Liver (tissue), 9 donors: Measurements from ENCODE around the gene HES3. TPM values are rescaled to one million over a fixed set of nuclear protein-coding genes. Genes with fewer than 3 reads are reported as not detected.

Source experiments
- DNase-seq: peaks from one replicate; pipeline ENCODE4 v3.0.0-alpha.2; 2017; ENCODE audit warnings: low spot score
- H3K27ac ChIP-seq, 2 donors: one replicate each; pipeline ENCODE4 v1.7.0; 2013; ENCODE audit warnings: inconsistent platforms in 2 of 2, low read length in 2 of 2, control low read depth in 1 of 2, low read depth in 1 of 2, mild to moderate bottlenecking in 1 of 2
- H3K27me3 ChIP-seq, 4 donors: one replicate each; pipeline versions ENCODE4 v1.6.1 to v1.7.0; 2013; ENCODE audit warnings: low read length in 3 of 4, inconsistent platforms in 1 of 4, mild to moderate bottlenecking in 1 of 4, moderate library complexity in 1 of 4; ENCODE audit not compliant: control insufficient read depth in 4 of 4, insufficient read depth in 4 of 4
- H3K36me3 ChIP-seq, 4 donors: one replicate each; pipeline versions ENCODE4 v1.6.1 to v1.7.0; 2013; ENCODE audit warnings: low read length in 3 of 4, mild to moderate bottlenecking in 3 of 4, low read depth in 1 of 4, moderate library complexity in 1 of 4; ENCODE audit not compliant: control insufficient read depth in 4 of 4, insufficient read depth in 3 of 4
- H3K4me1 ChIP-seq, 4 donors: one replicate each; pipeline versions ENCODE4 v1.6.1 to v1.7.0; 2013; ENCODE audit warnings: low read length in 3 of 4, mild to moderate bottlenecking in 3 of 4, moderate library complexity in 1 of 4; ENCODE audit not compliant: control insufficient read depth in 4 of 4, insufficient read depth in 4 of 4
- H3K4me3 ChIP-seq, 3 donors: one replicate each; pipeline versions ENCODE4 v1.6.1 to v1.7.0; 2013; ENCODE audit warnings: low read length in 3 of 3, control low read depth in 1 of 3, low read depth in 1 of 3, mild to moderate bottlenecking in 1 of 3
- H3K9ac ChIP-seq, 2 donors: one replicate each; pipeline ENCODE4 v1.7.0; 2013; ENCODE audit warnings: low read length in 2 of 2, mild to moderate bottlenecking in 2 of 2, moderate library complexity in 2 of 2, control low read depth in 1 of 2, low read depth in 1 of 2
- H3K9me3 ChIP-seq, 4 donors: one replicate each; pipeline versions ENCODE4 v1.6.1 to v1.7.0; 2013; ENCODE audit warnings: low read length in 3 of 4; ENCODE audit not compliant: control insufficient read depth in 4 of 4
- ATF3 ChIP-seq: IDR thresholded peaks from 2 replicates; pipeline ENCODE4 v1.6.1; 2016; ENCODE audit warnings: antibody characterized with exemption
- CTCF ChIP-seq: fragments of 150-350 bp; IDR thresholded peaks from 2 replicates; pipeline ENCODE4 v1.5.1; 2017; ENCODE audit warnings: improper control_type of control experiment, low read depth, low read length; ENCODE audit not compliant: missing input control
- EGR1 ChIP-seq, 2 donors: IDR thresholded peaks; 2 replicates each; pipeline ENCODE4 v1.6.1; 2016 to 2018; ENCODE audit warnings: antibody characterized with exemption in 2 of 2, low read depth in 2 of 2
- FOXA1 ChIP-seq: IDR thresholded peaks from 2 replicates; pipeline ENCODE4 v1.6.1; 2016; ENCODE audit warnings: antibody characterized with exemption
- GABPA ChIP-seq, 2 donors: IDR thresholded peaks in 1 of 2; conservative IDR thresholded peaks in 1 of 2; 2 replicates each; pipeline ENCODE4 v1.6.1; 2016; ENCODE audit warnings: antibody characterized with exemption in 2 of 2, mild to moderate bottlenecking in 1 of 2, moderate library complexity in 1 of 2
- HNF4A ChIP-seq, 2 donors: conservative IDR thresholded peaks; 2 replicates each; pipeline ENCODE4 v1.6.1; 2016; ENCODE audit warnings: antibody characterized with exemption in 2 of 2, mild to moderate bottlenecking in 2 of 2
- HNF4G ChIP-seq: IDR thresholded peaks from 2 replicates; pipeline ENCODE4 v1.6.1; 2016; ENCODE audit warnings: antibody characterized with exemption
- JUND ChIP-seq, 2 donors: IDR thresholded peaks; 2 replicates each; pipeline ENCODE4 v1.6.1; 2016; ENCODE audit warnings: antibody characterized with exemption in 2 of 2
- REST ChIP-seq: IDR thresholded peaks from 2 replicates; pipeline ENCODE4 v1.6.1; 2016; ENCODE audit warnings: antibody characterized with exemption, mild to moderate bottlenecking
- SP1 ChIP-seq: IDR thresholded peaks from 2 replicates; pipeline ENCODE4 v1.6.1; 2018; ENCODE audit warnings: antibody characterized with exemption, mild to moderate bottlenecking
- YY1 ChIP-seq: IDR thresholded peaks from 2 replicates; pipeline ENCODE4 v1.6.1; 2016; ENCODE audit warnings: antibody characterized with exemption, mild to moderate bottlenecking
- ZBTB33 ChIP-seq: IDR thresholded peaks from 2 replicates; pipeline ENCODE4 v1.6.1; 2016; ENCODE audit warnings: antibody characterized with exemption
- WGBS: extraction: QIAGEN DNeasy Blood & Tissue Kit; methylation state at CpG from one replicate; pipeline ENCODE4 v1.1.7; 2013; 5-methylcytosine and 5-hydroxymethylcytosine counted together
- polyA plus RNA-seq, 2 donors: library from polyadenylated mRNA; stranded (reverse) in 1 of 2; unstranded in 1 of 2; fragments of 200-250 nt in 1 of 2; fragments of >200 nt in 1 of 2; fragmentation: Nextera tagmentation in 1 of 2; extraction: Ambion mirVana in 1 of 2; gene quantifications; one replicate each; pipeline versions ENCODE4 v1.2.1 to v1.2.3, GENCODE V29; 2013 to 2015
- total RNA-seq, 2 donors: library from RNA; depleted of rRNA; stranded (reverse); fragments of >200 nt; gene quantifications; one replicate each; pipeline ENCODE4 v1.2.3, GENCODE V29; 2014
- donor health status: healthy.
- donor health status: healthy.
- donor health status: healthy.
- donor health status: healthy.
- donor health status: healthy.

HES3 gene
- total and polyA plus RNA-seq, 4 donors, result not detected

- no peak for TF ChIP-seq EGR1 (IDR thresholded peaks at IDR 0.05; ENCODE audit: low read depth in 2 of 2)
Observed at GRCh38 chr1:6286266-6286665, 42.3 kb downstream of the HES3 start (continued).

GRCh38 chr1:6287029-6287428 is 43.0 kb downstream of the HES3 start:
- WGBS, result 84% methylated on average over 13 of the region's 13 CpGs
- no peak overlapping the region for H3K9ac ChIP-seq
- no peak overlapping the region for H3K27ac ChIP-seq
- no peaks in the 10 kb centered on the region for H3K27me3 ChIP-seq
- no peaks in the 10 kb centered on the region for H3K9me3 ChIP-seq
- DNase-seq, result no peak
- TF ChIP-seq CTCF (no peak), EGR1 (IDR thresholded peaks at IDR 0.05; ENCODE audit: low read depth in 2 of 2) (no peak), SP1 (no peak)
- no peak overlapping the region for H3K4me3 ChIP-seq
- H3K4me1 ChIP-seq, result no peaks in the 10 kb centered on the region
- H3K36me3 ChIP-seq, result no peaks in the 10 kb centered on the region

- Histone ChIP-seq H3K9ac (no peak overlapping the region), H3K4me3 (no peak overlapping the region), H3K27ac (no peak overlapping the region), H3K36me3 (no peaks in the 10 kb centered on the region), H3K4me1 (no peaks in the 10 kb centered on the region), H3K9me3 (no peaks in the 10 kb centered on the region), H3K27me3 (no peaks in the 10 kb centered on the region)
- no peak for DNase-seq
- TF ChIP-seq GABPA (IDR thresholded peaks at IDR 0.05 in 1 of 2, conservative IDR thresholded peaks at IDR 0.05 in 1 of 2) (no peak), REST (no peak), HNF4G (no peak), FOXA1 (no peak), YY1 (no peak), ATF3 (no peak), HNF4A (conservative IDR thresholded peaks at IDR 0.05) (no peak), JUND (IDR thresholded peaks at IDR 0.05) (no peak)
- WGBS, result 92% methylated on average over 10 of the region's 10 CpGs
Observed at GRCh38 chr1:6287431-6287886, 43.5 kb downstream of the HES3 start.

- Histone ChIP-seq H3K9me3 (no peaks in the 10 kb centered on the region), H3K27me3 (no peaks in the 10 kb centered on the region), H3K36me3 (no peaks in the 10 kb centered on the region), H3K9ac (no peak overlapping the region), H3K27ac (no peak overlapping the region), H3K4me3 (no peak overlapping the region), H3K4me1 (no peaks in the 10 kb centered on the region)
- TF ChIP-seq ZBTB33 (no peak), SP1 (no peak), YY1 (no peak), EGR1 (IDR thresholded peaks at IDR 0.05; ENCODE audit: low read depth in 2 of 2) (no peak), REST (no peak)
- no peak for DNase-seq
- 97% methylated on average over 14 of the region's 14 CpGs for WGBS
Observed at GRCh38 chr1:6288026-6288425, 44.0 kb downstream of the HES3 start.
